Calu3 (cell line): Measurements from ENCODE around the gene RPS6KB2. TPM values are rescaled to one million over a fixed set of nuclear protein-coding genes. Genes with fewer than 3 reads are reported as not detected.

ENCODE experiments used
- BruUV-seq: library from RNA; stranded (reverse); fragments of 400-500 nt; replicated peaks from 2 replicates; lab custom pipeline; 2021; lab: Mats Ljungman, UMichigan
- CTCF ChIA-PET: fragments of 300-600 bp; sonication (Branson Sonifier 250); formaldehyde crosslinking; loops from one replicate; lab custom pipeline; 2022; ENCODE audit warnings: antibody characterized with exemption; lab: Charles Lee
- DNase-seq: peaks from one replicate; pipeline ENCODE4 v3.0.0; 2022
- H3K27ac Mint-ChIP-seq: one replicate; pipeline ENCODE4 v1.8.0; 2022; ENCODE audit warnings: mixed read lengths; ENCODE audit not compliant: unreplicated experiment
- H3K27me3 Mint-ChIP-seq: one replicate; pipeline ENCODE4 v1.8.0; 2022; ENCODE audit warnings: mixed read lengths; ENCODE audit not compliant: unreplicated experiment
- H3K36me3 Mint-ChIP-seq: one replicate; pipeline ENCODE4 v1.8.0; 2022; ENCODE audit warnings: mild to moderate bottlenecking, moderate library complexity, mixed read lengths; ENCODE audit not compliant: insufficient read depth, unreplicated experiment
- H3K4me1 Mint-ChIP-seq: one replicate; pipeline ENCODE4 v1.8.0; 2022; ENCODE audit warnings: mild to moderate bottlenecking, low read depth, mixed read lengths; ENCODE audit not compliant: unreplicated experiment
- H3K4me3 Mint-ChIP-seq: one replicate; pipeline ENCODE4 v1.8.0; 2022; ENCODE audit warnings: mild to moderate bottlenecking, low read depth, moderate library complexity, mixed read lengths; ENCODE audit not compliant: unreplicated experiment
- H3K9me3 Mint-ChIP-seq: one replicate; pipeline ENCODE4 v1.8.0; 2022; ENCODE audit warnings: low read depth, mixed read lengths; ENCODE audit not compliant: unreplicated experiment
- intact Hi-C: fragments of 100-400 bp; cut with micrococcal nuclease; formaldehyde crosslinking; loops from one replicate; pipeline ENCODE4 v1.10.0; 2022; ENCODE audit not compliant: unreplicated experiment
- total RNA-seq: library from RNA; stranded (reverse); gene quantifications from 2 replicates; pipeline ENCODE4 v1.2.3, GENCODE V29; 2022
- TF ChIP-seq, protein P1 (sequence below): fragments of 200-600 bp; IDR thresholded peaks from one replicate; pipeline ENCODE4 v1.8.0; 2022; ENCODE audit warnings: antibody characterized with exemption; ENCODE audit not compliant: unreplicated experiment

RPS6KB2 gene
- total RNA-seq, 1 experiment from 2014 or later, result 44.3 TPM

GRCh38 chr11:67416416-67417335, 11.6 kb upstream of the RPS6KB2 start:
- intact Hi-C loops, result no loop called here
- H3K36me3 Mint-ChIP-seq, result peaks cover 21% of the 10 kb centered on the region
- no peak for DNase-seq
- no peaks in the 10 kb centered on the region for H3K9me3 Mint-ChIP-seq
- H3K27ac Mint-ChIP-seq, result no peak overlapping the region
- peaks cover 46% of the 10 kb centered on the region for H3K27me3 Mint-ChIP-seq
- CTCF ChIA-PET, result interaction anchor here (0.6 kb wide), 1 partner anchor 44 kb away, joined by 4 read pairs; no protein-coding TSS in a partner anchor
- no TSS peak for BruUV-seq
- H3K4me3 Mint-ChIP-seq, result no peak overlapping the region
- TF ChIP-seq, protein P1, sequence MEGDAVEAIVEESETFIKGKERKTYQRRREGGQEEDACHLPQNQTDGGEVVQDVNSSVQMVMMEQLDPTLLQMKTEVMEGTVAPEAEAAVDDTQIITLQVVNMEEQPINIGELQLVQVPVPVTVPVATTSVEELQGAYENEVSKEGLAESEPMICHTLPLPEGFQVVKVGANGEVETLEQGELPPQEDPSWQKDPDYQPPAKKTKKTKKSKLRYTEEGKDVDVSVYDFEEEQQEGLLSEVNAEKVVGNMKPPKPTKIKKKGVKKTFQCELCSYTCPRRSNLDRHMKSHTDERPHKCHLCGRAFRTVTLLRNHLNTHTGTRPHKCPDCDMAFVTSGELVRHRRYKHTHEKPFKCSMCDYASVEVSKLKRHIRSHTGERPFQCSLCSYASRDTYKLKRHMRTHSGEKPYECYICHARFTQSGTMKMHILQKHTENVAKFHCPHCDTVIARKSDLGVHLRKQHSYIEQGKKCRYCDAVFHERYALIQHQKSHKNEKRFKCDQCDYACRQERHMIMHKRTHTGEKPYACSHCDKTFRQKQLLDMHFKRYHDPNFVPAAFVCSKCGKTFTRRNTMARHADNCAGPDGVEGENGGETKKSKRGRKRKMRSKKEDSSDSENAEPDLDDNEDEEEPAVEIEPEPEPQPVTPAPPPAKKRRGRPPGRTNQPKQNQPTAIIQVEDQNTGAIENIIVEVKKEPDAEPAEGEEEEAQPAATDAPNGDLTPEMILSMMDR, result no peak
- peaks cover 16% of the 10 kb centered on the region for H3K4me1 Mint-ChIP-seq

- Mint-ChIP-seq H3K4me3 (no peak overlapping the region), H3K9me3 (no peaks in the 10 kb centered on the region), H3K27ac (no peak overlapping the region), H3K27me3 (peaks cover 39% of the 10 kb centered on the region), H3K4me1 (peaks cover 17% of the 10 kb centered on the region), H3K36me3 (peaks cover 21% of the 10 kb centered on the region)
- CTCF ChIA-PET, result interaction anchor here (0.6 kb wide), 1 partner anchor 44 kb away, joined by 4 read pairs; no protein-coding TSS in a partner anchor
- TF ChIP-seq, protein P1, result no peak
- no TSS peak for BruUV-seq
- DNase-seq, result no peak
- intact Hi-C loops, result no loop called here
Observed at GRCh38 chr11:67417425-67417824, 10.9 kb upstream of the RPS6KB2 start.

- peaks cover 26% of the 10 kb centered on the region for H3K4me1 Mint-ChIP-seq
- no peak overlapping the region for H3K4me3 Mint-ChIP-seq
- H3K36me3 Mint-ChIP-seq, result peaks cover 29% of the 10 kb centered on the region
- H3K9me3 Mint-ChIP-seq, result no peaks in the 10 kb centered on the region
- CTCF ChIA-PET, result interaction anchor here (0.5 kb wide), 1 partner anchor 42 kb away, joined by 4 read pairs; no protein-coding TSS in a partner anchor
- DNase-seq, result no peak
- TF ChIP-seq, protein P1, result no peak
- intact Hi-C loops, result no loop called here
- peaks cover 26% of the 10 kb centered on the region for H3K27me3 Mint-ChIP-seq
- no TSS peak for BruUV-seq
- H3K27ac Mint-ChIP-seq, result no peak overlapping the region
Observed at GRCh38 chr11:67418476-67419281, 9.6 kb upstream of the RPS6KB2 start.

DNA sequence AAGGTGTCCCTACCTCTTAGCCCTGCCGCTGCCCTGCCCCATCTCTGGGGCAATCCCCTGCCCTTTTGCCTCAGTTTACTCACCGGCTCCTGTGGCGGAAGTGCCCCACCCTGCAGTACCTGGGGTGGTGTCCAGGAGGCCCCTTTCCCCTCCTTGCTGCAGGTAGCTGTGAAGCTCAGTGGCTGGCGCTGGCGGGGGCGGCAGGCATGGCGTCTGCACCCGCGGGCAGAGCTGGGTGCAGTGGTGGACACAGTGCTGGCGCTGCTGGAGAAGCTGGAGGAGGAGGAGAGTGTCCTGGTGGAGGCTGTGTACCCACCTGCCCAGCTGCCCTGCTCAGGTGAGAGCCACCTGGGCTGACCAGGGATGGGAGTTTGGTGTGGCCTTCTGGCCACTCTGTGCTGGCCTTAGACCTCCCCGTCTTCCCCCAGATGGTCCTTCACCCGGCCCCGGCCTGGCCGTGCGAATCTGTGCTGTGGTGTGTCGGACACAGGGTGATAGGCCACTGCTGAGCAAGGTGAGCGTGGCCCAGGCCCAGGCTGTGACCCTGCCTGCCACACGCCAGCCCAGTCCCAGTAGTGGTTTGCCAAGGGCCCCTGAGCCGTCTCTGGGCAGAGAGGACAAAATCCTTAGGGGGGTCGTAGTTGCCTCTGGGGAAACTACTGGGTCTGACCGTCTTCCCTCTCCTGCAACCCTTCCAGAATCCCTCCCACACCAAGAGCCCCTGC, 8.8 kb upstream of the RPS6KB2 start:
- Mint-ChIP-seq H3K27ac (no peak overlapping the region), H3K9me3 (no peaks in the 10 kb centered on the region), H3K4me3 (no peak overlapping the region), H3K36me3 (peaks cover 29% of the 10 kb centered on the region), H3K4me1 (peaks cover 26% of the 10 kb centered on the region), H3K27me3 (peaks cover 23% of the 10 kb centered on the region)
- CTCF ChIA-PET, result interaction anchor here (0.5 to 0.6 kb wide), 2 partner anchors 28 to 42 kb away, joined by 3 to 4 read pairs; partner anchors contain the start of gene RAD9A
- no peak for DNase-seq
- TF ChIP-seq, protein P1, result no peak
- intact Hi-C loops, result loop anchor here (10.0 kb wide), 1 partner anchor 85 kb away; the partner anchor contains the start of genes CDK2AP2 and PITPNM1
- no TSS peak for BruUV-seq
